Parathyroid adenoma (tissue), 2 donors: Measurements from ENCODE around the gene PGD.
"Not testable (repeated sequence)": the region's sequence is repeated elsewhere in the genome, so short reads cannot be mapped to it uniquely, and the experiment has no call there.

Source experiments
- H2AFZ ChIP-seq: fragments of 300-600 bp; sonication (generic); one replicate; pipeline ENCODE4 v1.7.0; 2017; ENCODE audit warnings: antibody characterized with exemption, mild to moderate bottlenecking
- H3K27ac ChIP-seq: fragments of 300-600 bp; sonication (generic); one replicate; pipeline ENCODE4 v1.7.0; 2017
- H3K27me3 ChIP-seq: fragments of 300-600 bp; sonication (generic); one replicate; pipeline ENCODE4 v1.7.0; 2017; ENCODE audit warnings: low read length; ENCODE audit not compliant: control insufficient read depth, insufficient read depth
- H3K36me3 ChIP-seq: fragments of 300-600 bp; sonication (generic); one replicate; pipeline ENCODE4 v1.7.0; 2017; ENCODE audit warnings: low read length; ENCODE audit not compliant: control insufficient read depth, insufficient read depth
- H3K4me1 ChIP-seq: fragments of 300-600 bp; sonication (generic); one replicate; pipeline ENCODE4 v1.7.0; 2017; ENCODE audit warnings: control low read depth
- H3K4me2 ChIP-seq: fragments of 300-600 bp; sonication (generic); one replicate; pipeline ENCODE4 v1.7.0; 2017; ENCODE audit warnings: low read length
- H3K4me3 ChIP-seq: fragments of 300-600 bp; sonication (generic); one replicate; pipeline ENCODE4 v1.7.0; 2017; ENCODE audit warnings: low read depth, low read length
- H3K79me2 ChIP-seq: fragments of 300-600 bp; sonication (generic); one replicate; pipeline ENCODE4 v1.7.0; 2017; ENCODE audit warnings: control low read depth
- H3K9ac ChIP-seq: fragments of 300-600 bp; sonication (generic); one replicate; pipeline ENCODE4 v1.7.0; 2017; ENCODE audit warnings: mild to moderate bottlenecking
- H3K9me3 ChIP-seq: fragments of 300-600 bp; sonication (generic); one replicate; pipeline ENCODE4 v1.7.0; 2017; ENCODE audit warnings: low read length; ENCODE audit not compliant: control insufficient read depth
- CTCF ChIP-seq: fragments of 300-600 bp; sonication (generic); IDR thresholded peaks from one replicate; pipeline ENCODE4 v1.7.0; 2017; ENCODE audit warnings: antibody characterized with exemption, mild to moderate bottlenecking
- donor health status: primary hyperparathyroidism.

Gene PGD

GRCh38 chr1:10450156-10450814 lies 51.4 kb downstream of the PGD start:
- H3K4me2 ChIP-seq: no peak overlapping the region
- H3K4me1 ChIP-seq: no peaks in the 10 kb centered on the region
- no peaks in the 10 kb centered on the region for H3K9me3 ChIP-seq
- H2AFZ ChIP-seq: no peak overlapping the region
- TF ChIP-seq CTCF: no peak
- H3K79me2 ChIP-seq: no peaks in the 10 kb centered on the region
- H3K27ac ChIP-seq: no peak overlapping the region
- no peak overlapping the region for H3K4me3 ChIP-seq
- H3K9ac ChIP-seq: no peak overlapping the region
- no peaks in the 10 kb centered on the region for H3K27me3 ChIP-seq
- no peaks in the 10 kb centered on the region for H3K36me3 ChIP-seq

DNA sequence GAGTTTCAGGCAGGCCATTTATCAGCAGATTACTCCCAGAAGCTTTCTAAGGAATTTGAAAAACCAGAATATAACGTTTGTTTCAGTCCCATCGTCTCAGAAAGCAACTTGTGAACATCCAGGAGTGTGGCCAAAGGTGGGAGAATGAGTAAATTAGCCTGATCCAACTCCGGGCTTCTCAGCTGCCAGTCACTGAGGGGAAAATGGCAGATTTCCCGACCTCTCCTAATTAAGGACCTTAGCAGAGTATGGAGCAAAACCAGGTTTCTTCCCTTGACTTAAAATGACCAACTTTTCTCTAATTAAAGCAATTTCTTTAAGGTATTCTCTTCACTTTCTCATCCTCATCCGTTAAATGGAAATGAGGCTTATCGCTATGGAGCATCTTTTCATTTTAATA lies 52.0 kb downstream of the PGD start:
- TF ChIP-seq CTCF: no peak
- Histone ChIP-seq H3K79me2 (no peaks in the 10 kb centered on the region), H3K4me1 (no peaks in the 10 kb centered on the region), H3K36me3 (no peaks in the 10 kb centered on the region), H3K27me3 (no peaks in the 10 kb centered on the region), H3K4me3 (no peak overlapping the region), H3K27ac (no peak overlapping the region), H3K4me2 (no peak overlapping the region), H3K9me3 (no peaks in the 10 kb centered on the region), H3K9ac (no peak overlapping the region), H2AFZ (no peak overlapping the region)

- H3K27ac ChIP-seq: no peak overlapping the region
- no peaks in the 10 kb centered on the region for H3K79me2 ChIP-seq
- TF ChIP-seq CTCF: no peak
Measured at GRCh38 chr1:10451287-10451686, 52.4 kb downstream of the PGD start.

GRCh38 chr1:10456048-10456447 lies 57.2 kb downstream of the PGD start:
- H3K27me3 ChIP-seq: no peaks in the 10 kb centered on the region
- TF ChIP-seq CTCF: no peak
- no peaks in the 10 kb centered on the region for H3K79me2 ChIP-seq
- no peak overlapping the region for H3K9ac ChIP-seq
- H3K4me2 ChIP-seq: no peak overlapping the region
- no peaks in the 10 kb centered on the region for H3K36me3 ChIP-seq
- no peaks in the 10 kb centered on the region for H3K9me3 ChIP-seq
- no peaks in the 10 kb centered on the region for H3K4me1 ChIP-seq
- no peak overlapping the region for H3K27ac ChIP-seq
- H3K4me3 ChIP-seq: no peak overlapping the region
- H2AFZ ChIP-seq: no peak overlapping the region

More at GRCh38 chr1:10451287-10451686, 52.4 kb downstream of the PGD start:
- no peak overlapping the region for H3K9ac ChIP-seq
- no peak overlapping the region for H3K4me2 ChIP-seq
- H3K9me3 ChIP-seq: no peaks in the 10 kb centered on the region
- no peaks in the 10 kb centered on the region for H3K27me3 ChIP-seq
- H3K4me1 ChIP-seq: no peaks in the 10 kb centered on the region
- no peak overlapping the region for H3K4me3 ChIP-seq
- no peak overlapping the region for H2AFZ ChIP-seq
- no peaks in the 10 kb centered on the region for H3K36me3 ChIP-seq

- no peak overlapping the region for H2AFZ ChIP-seq
- TF ChIP-seq CTCF: no peak
Measured at GRCh38 chr1:10456661-10457060, 57.8 kb downstream of the PGD start.

GRCh38 chr1:10457462-10457861 lies 58.6 kb downstream of the PGD start:
- H3K79me2 ChIP-seq, H3K4me2 ChIP-seq, H3K27me3 ChIP-seq, H3K36me3 ChIP-seq, H2AFZ ChIP-seq, H3K4me1 ChIP-seq, H3K4me3 ChIP-seq, H3K9me3 ChIP-seq, H3K27ac ChIP-seq, H3K9ac ChIP-seq: not testable (repeated sequence)

More at GRCh38 chr1:10456661-10457060, 57.8 kb downstream of the PGD start:
- Histone ChIP-seq H3K27ac (no peak overlapping the region), H3K9ac (no peak overlapping the region), H3K9me3 (no peaks in the 10 kb centered on the region), H3K79me2 (no peaks in the 10 kb centered on the region), H3K4me1 (no peaks in the 10 kb centered on the region), H3K36me3 (no peaks in the 10 kb centered on the region), H3K27me3 (no peaks in the 10 kb centered on the region), H3K4me2 (no peak overlapping the region), H3K4me3 (no peak overlapping the region)
